ENCODE data around the gene SLC6A18.
"Not testable (repeated sequence)": the region's sequence is repeated elsewhere in the genome, so short reads cannot be mapped to it uniquely, and the experiment has no call there.

The SLC6A18 gene

GRCh38 chr5:1254196-1254595 lies 29.0 kb downstream of the SLC6A18 start:
- DNase-seq (ENCODE audit: low read depth in 2 of 2) = no peak

- no peak for DNase-seq (ENCODE audit: low read depth in 2 of 2)
Observed at GRCh38 chr5:1255081-1255561, 29.9 kb downstream of the SLC6A18 start.

- DNase-seq (ENCODE audit: low read depth in 2 of 2) = no peak
Observed at GRCh38 chr5:1256776-1257175, 31.6 kb downstream of the SLC6A18 start.

- DNase-seq (ENCODE audit: low read depth in 2 of 2) = no peak
Observed at GRCh38 chr5:1257363-1257762, 32.2 kb downstream of the SLC6A18 start.

- no peak for DNase-seq (ENCODE audit: low read depth in 2 of 2)
Observed at GRCh38 chr5:1257841-1258240, 32.7 kb downstream of the SLC6A18 start.

GRCh38 chr5:1259806-1260480 lies 34.8 kb downstream of the SLC6A18 start:
- no peak for DNase-seq (ENCODE audit: low read depth in 2 of 2)

- no peak for DNase-seq (ENCODE audit: low read depth in 2 of 2)
Observed at GRCh38 chr5:1261643-1262042, 36.5 kb downstream of the SLC6A18 start.

GRCh38 chr5:1262381-1262780 lies 37.2 kb downstream of the SLC6A18 start:
- no peak for DNase-seq (ENCODE audit: low read depth in 2 of 2)

- DNase-seq (ENCODE audit: low read depth in 2 of 2) = no peak
Observed at GRCh38 chr5:1264211-1264610, 39.0 kb downstream of the SLC6A18 start.

GRCh38 chr5:1265026-1265425 lies 39.8 kb downstream of the SLC6A18 start:
- DNase-seq (ENCODE audit: low read depth in 2 of 2) = no peak

GRCh38 chr5:1265461-1266455 lies 40.6 kb downstream of the SLC6A18 start:
- no peak for DNase-seq (ENCODE audit: low read depth in 2 of 2)

- no peak for DNase-seq (ENCODE audit: low read depth in 2 of 2)
Observed at GRCh38 chr5:1266791-1267190, 41.6 kb downstream of the SLC6A18 start.

- not testable (repeated sequence) for DNase-seq (ENCODE audit: low read depth in 2 of 2)
Observed at GRCh38 chr5:1267464-1267863, 42.3 kb downstream of the SLC6A18 start.

GRCh38 chr5:1268056-1268455 lies 42.9 kb downstream of the SLC6A18 start:
- DNase-seq (ENCODE audit: low read depth in 2 of 2) = no peak

- DNase-seq (ENCODE audit: low read depth in 2 of 2) = peak; percentile 14 to 20
Observed at GRCh38 chr5:1268666-1269065, 43.5 kb downstream of the SLC6A18 start.

GRCh38 chr5:1270426-1270825 lies 45.2 kb downstream of the SLC6A18 start:
- DNase-seq (ENCODE audit: low read depth in 2 of 2) = no peak

GRCh38 chr5:1270933-1271914 lies 46.0 kb downstream of the SLC6A18 start:
- DNase-seq (ENCODE audit: low read depth in 2 of 2) = no peak

- DNase-seq (ENCODE audit: low read depth in 2 of 2) = no peak
Observed at GRCh38 chr5:1272201-1272600, 47.0 kb downstream of the SLC6A18 start.

- DNase-seq (ENCODE audit: low read depth in 2 of 2) = no peak
Observed at GRCh38 chr5:1273745-1274144, 48.6 kb downstream of the SLC6A18 start.

GRCh38 chr5:1274471-1274870 lies 49.3 kb downstream of the SLC6A18 start:
- DNase-seq (ENCODE audit: low read depth in 2 of 2) = no peak
